HepG2 (cell line): ENCODE measurements around the gene ENDOG. TPM values are rescaled to one million over a fixed set of nuclear protein-coding genes. Genes with fewer than 3 reads are reported as not detected.
A peak's percentile ranks its signal among the peaks of the same experiment; 100 is the strongest.

Source experiments
- ARNTL ChIP-seq: sonication (generic); formaldehyde crosslinking; IDR thresholded peaks from 2 replicates; pipeline ENCODE4 v1.4.0; 2020; ENCODE audit warnings: mild to moderate bottlenecking, missing genetic modification reagents
- ATF1 ChIP-seq: IDR thresholded peaks from 2 replicates; pipeline ENCODE4 v1.6.1; 2016; ENCODE audit warnings: mild to moderate bottlenecking, control low read depth
- FOXA3 ChIP-seq: IDR thresholded peaks from 2 replicates; pipeline ENCODE4 v1.6.1; 2016; ENCODE audit warnings: missing genetic modification reagents, missing compliant biosample characterization
- NCOA2 ChIP-seq: sonication (generic); formaldehyde crosslinking; IDR thresholded peaks from 2 replicates; pipeline ENCODE4 v1.8.0; 2022; ENCODE audit warnings: inconsistent platforms
- NFATC3 ChIP-seq: sonication (generic); formaldehyde crosslinking; IDR thresholded peaks from 2 replicates; pipeline ENCODE4 v1.5.1; 2020; ENCODE audit warnings: mild to moderate bottlenecking, missing genetic modification reagents
- TEAD2 ChIP-seq: sonication (generic); formaldehyde crosslinking; IDR thresholded peaks from 2 replicates; pipeline ENCODE4 v1.9.0; 2021; ENCODE audit warnings: missing genetic modification reagents
- ZNF230 ChIP-seq: sonication (generic); formaldehyde crosslinking; IDR thresholded peaks from 2 replicates; pipeline ENCODE4 v1.4.0; 2020; ENCODE audit warnings: mild to moderate bottlenecking, missing genetic modification reagents
- ZNF263 ChIP-seq: sonication (generic); formaldehyde crosslinking; IDR thresholded peaks from 2 replicates; pipeline ENCODE4 v1.4.0; 2020; ENCODE audit warnings: missing genetic modification reagents
- ZNF569 ChIP-seq: sonication (generic); formaldehyde crosslinking; IDR thresholded peaks from 2 replicates; pipeline ENCODE4 v1.5.0; 2020; ENCODE audit warnings: mild to moderate bottlenecking, missing genetic modification reagents, moderate library complexity, borderline replicate concordance
- polyA plus RNA-seq, 8 experiments: library from polyadenylated mRNA; depleted of rRNA in 3 of 8; stranded (reverse) in 7 of 8; unstranded in 1 of 8; fragments of >200 nt; fragmentation: Illumina TruSeq in 4 of 8; extraction: Trizol in 4 of 8; gene quantifications; 2 replicates each; pipeline versions ENCODE4 v1.2.1 to v1.2.3, GENCODE V29; 2011 to 2016; ENCODE audit warnings: low read depth in 4 of 8, missing spikeins in 1 of 8, mixed read lengths in 1 of 8; ENCODE audit not compliant: insufficient read depth in 1 of 8
- total RNA-seq, 5 experiments: library from RNA; depleted of rRNA; stranded (reverse); fragments of >200 nt; fragmentation: Illumina TruSeq; extraction: Trizol; gene quantifications; 2 replicates each; pipeline ENCODE4 v1.2.3, GENCODE V29; 2016; ENCODE audit warnings: low read depth in 1 of 5
- TF ChIP-seq, protein P1 (sequence below): sonication (generic); formaldehyde crosslinking; IDR thresholded peaks from 2 replicates; pipeline ENCODE4 v1.9.0; 2021; ENCODE audit warnings: mild to moderate bottlenecking, missing genetic modification reagents
- TF ChIP-seq, protein P2 (sequence below): sonication (generic); formaldehyde crosslinking; IDR thresholded peaks from 2 replicates; pipeline ENCODE4 v1.5.0; 2020; ENCODE audit warnings: missing genetic modification reagents
- TF ChIP-seq, protein P3 (sequence below): sonication (generic); formaldehyde crosslinking; IDR thresholded peaks from 2 replicates; pipeline ENCODE4 v1.4.0; 2020; ENCODE audit warnings: mild to moderate bottlenecking, missing genetic modification reagents
- TF ChIP-seq, protein P4 (sequence below): sonication (generic); formaldehyde crosslinking; IDR thresholded peaks from 2 replicates; pipeline ENCODE4 v1.8.1; 2022; ENCODE audit warnings: low read depth, mild to moderate bottlenecking, missing genetic modification reagents
- TF ChIP-seq, protein P5 (sequence below): sonication (generic); formaldehyde crosslinking; IDR thresholded peaks from 2 replicates; pipeline ENCODE4 v1.8.0; 2022; ENCODE audit warnings: missing genetic modification reagents, mild to moderate bottlenecking, borderline replicate concordance
- TF ChIP-seq, protein P6 (sequence below): sonication (generic); formaldehyde crosslinking; IDR thresholded peaks from 2 replicates; pipeline ENCODE4 v1.8.0; 2022; ENCODE audit warnings: mild to moderate bottlenecking, missing genetic modification reagents, borderline replicate concordance

ENDOG gene
- total and polyA plus RNA-seq, 2 of the 13 experiments (the other 11 are each of a cell fraction or from before 2014, with no cell fraction given), result 26.3 to 28.8 TPM

DNA sequence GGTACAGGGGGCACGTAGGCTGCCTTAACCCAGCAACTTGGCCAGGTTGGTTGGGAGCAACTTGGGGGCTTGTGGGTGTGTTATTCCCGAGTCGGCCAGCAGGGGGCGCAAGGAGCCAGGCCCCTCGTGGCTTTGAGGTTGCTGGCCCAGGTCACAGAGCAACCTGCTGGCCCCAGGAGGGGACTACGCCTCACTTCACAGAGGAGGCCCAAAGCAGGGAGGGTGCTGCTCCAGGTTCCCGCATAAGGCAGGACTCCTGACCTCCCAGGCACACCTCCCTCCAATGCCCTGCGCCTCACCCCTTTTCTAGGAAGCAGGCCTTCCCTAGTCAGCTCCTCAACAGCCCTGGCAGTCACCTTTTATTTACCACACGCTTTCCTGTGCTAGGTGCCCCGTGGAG, 45.3 kb downstream of the ENDOG start (continued):
- TF ChIP-seq, protein P1, sequence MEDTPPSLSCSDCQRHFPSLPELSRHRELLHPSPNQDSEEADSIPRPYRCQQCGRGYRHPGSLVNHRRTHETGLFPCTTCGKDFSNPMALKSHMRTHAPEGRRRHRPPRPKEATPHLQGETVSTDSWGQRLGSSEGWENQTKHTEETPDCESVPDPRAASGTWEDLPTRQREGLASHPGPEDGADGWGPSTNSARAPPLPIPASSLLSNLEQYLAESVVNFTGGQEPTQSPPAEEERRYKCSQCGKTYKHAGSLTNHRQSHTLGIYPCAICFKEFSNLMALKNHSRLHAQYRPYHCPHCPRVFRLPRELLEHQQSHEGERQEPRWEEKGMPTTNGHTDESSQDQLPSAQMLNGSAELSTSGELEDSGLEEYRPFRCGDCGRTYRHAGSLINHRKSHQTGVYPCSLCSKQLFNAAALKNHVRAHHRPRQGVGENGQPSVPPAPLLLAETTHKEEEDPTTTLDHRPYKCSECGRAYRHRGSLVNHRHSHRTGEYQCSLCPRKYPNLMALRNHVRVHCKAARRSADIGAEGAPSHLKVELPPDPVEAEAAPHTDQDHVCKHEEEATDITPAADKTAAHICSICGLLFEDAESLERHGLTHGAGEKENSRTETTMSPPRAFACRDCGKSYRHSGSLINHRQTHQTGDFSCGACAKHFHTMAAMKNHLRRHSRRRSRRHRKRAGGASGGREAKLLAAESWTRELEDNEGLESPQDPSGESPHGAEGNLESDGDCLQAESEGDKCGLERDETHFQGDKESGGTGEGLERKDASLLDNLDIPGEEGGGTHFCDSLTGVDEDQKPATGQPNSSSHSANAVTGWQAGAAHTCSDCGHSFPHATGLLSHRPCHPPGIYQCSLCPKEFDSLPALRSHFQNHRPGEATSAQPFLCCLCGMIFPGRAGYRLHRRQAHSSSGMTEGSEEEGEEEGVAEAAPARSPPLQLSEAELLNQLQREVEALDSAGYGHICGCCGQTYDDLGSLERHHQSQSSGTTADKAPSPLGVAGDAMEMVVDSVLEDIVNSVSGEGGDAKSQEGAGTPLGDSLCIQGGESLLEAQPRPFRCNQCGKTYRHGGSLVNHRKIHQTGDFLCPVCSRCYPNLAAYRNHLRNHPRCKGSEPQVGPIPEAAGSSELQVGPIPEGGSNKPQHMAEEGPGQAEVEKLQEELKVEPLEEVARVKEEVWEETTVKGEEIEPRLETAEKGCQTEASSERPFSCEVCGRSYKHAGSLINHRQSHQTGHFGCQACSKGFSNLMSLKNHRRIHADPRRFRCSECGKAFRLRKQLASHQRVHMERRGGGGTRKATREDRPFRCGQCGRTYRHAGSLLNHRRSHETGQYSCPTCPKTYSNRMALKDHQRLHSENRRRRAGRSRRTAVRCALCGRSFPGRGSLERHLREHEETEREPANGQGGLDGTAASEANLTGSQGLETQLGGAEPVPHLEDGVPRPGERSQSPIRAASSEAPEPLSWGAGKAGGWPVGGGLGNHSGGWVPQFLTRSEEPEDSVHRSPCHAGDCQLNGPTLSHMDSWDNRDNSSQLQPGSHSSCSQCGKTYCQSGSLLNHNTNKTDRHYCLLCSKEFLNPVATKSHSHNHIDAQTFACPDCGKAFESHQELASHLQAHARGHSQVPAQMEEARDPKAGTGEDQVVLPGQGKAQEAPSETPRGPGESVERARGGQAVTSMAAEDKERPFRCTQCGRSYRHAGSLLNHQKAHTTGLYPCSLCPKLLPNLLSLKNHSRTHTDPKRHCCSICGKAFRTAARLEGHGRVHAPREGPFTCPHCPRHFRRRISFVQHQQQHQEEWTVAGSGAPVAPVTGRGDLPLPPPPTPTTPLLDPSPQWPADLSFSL (CRISPR knock-in tag), result no peak
- TF ChIP-seq ARNTL (CRISPR knock-in tag) (no peak), ZNF263 (CRISPR knock-in tag) (no peak), ZNF569 (no peak), ATF1 (CRISPR knock-in tag) (no peak), FOXA3 (CRISPR knock-in tag) (no peak), NFATC3 (CRISPR knock-in tag) (no peak), ZNF230 (CRISPR knock-in tag) (no peak), NCOA2 (peak; percentile 31; the same call in 1 of the 2 replicates), TEAD2 (no peak)
- TF ChIP-seq, protein P2, sequence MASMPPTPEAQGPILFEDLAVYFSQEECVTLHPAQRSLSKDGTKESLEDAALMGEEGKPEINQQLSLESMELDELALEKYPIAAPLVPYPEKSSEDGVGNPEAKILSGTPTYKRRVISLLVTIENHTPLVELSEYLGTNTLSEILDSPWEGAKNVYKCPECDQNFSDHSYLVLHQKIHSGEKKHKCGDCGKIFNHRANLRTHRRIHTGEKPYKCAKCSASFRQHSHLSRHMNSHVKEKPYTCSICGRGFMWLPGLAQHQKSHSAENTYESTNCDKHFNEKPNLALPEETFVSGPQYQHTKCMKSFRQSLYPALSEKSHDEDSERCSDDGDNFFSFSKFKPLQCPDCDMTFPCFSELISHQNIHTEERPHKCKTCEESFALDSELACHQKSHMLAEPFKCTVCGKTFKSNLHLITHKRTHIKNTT (CRISPR knock-in tag), result no peak
- TF ChIP-seq, protein P3, sequence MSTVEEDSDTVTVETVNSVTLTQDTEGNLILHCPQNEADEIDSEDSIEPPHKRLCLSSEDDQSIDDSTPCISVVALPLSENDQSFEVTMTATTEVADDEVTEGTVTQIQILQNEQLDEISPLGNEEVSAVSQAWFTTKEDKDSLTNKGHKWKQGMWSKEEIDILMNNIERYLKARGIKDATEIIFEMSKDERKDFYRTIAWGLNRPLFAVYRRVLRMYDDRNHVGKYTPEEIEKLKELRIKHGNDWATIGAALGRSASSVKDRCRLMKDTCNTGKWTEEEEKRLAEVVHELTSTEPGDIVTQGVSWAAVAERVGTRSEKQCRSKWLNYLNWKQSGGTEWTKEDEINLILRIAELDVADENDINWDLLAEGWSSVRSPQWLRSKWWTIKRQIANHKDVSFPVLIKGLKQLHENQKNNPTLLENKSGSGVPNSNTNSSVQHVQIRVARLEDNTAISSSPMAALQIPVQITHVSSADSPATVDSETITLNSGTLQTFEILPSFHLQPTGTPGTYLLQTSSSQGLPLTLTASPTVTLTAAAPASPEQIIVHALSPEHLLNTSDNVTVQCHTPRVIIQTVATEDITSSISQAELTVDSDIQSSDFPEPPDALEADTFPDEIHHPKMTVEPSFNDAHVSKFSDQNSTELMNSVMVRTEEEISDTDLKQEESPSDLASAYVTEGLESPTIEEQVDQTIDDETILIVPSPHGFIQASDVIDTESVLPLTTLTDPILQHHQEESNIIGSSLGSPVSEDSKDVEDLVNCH (CRISPR knock-in tag), result no peak
- TF ChIP-seq, protein P4, sequence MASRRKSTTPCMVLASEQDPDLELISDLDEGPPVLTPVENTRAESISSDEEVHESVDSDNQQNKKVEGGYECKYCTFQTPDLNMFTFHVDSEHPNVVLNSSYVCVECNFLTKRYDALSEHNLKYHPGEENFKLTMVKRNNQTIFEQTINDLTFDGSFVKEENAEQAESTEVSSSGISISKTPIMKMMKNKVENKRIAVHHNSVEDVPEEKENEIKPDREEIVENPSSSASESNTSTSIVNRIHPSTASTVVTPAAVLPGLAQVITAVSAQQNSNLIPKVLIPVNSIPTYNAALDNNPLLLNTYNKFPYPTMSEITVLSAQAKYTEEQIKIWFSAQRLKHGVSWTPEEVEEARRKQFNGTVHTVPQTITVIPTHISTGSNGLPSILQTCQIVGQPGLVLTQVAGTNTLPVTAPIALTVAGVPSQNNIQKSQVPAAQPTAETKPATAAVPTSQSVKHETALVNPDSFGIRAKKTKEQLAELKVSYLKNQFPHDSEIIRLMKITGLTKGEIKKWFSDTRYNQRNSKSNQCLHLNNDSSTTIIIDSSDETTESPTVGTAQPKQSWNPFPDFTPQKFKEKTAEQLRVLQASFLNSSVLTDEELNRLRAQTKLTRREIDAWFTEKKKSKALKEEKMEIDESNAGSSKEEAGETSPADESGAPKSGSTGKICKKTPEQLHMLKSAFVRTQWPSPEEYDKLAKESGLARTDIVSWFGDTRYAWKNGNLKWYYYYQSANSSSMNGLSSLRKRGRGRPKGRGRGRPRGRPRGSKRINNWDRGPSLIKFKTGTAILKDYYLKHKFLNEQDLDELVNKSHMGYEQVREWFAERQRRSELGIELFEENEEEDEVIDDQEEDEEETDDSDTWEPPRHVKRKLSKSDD (CRISPR knock-in tag), result no peak
- TF ChIP-seq, protein P5, sequence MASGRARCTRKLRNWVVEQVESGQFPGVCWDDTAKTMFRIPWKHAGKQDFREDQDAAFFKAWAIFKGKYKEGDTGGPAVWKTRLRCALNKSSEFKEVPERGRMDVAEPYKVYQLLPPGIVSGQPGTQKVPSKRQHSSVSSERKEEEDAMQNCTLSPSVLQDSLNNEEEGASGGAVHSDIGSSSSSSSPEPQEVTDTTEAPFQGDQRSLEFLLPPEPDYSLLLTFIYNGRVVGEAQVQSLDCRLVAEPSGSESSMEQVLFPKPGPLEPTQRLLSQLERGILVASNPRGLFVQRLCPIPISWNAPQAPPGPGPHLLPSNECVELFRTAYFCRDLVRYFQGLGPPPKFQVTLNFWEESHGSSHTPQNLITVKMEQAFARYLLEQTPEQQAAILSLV (CRISPR knock-in tag), result no peak; the same call in 1 of the 2 replicates
- TF ChIP-seq, protein P6, sequence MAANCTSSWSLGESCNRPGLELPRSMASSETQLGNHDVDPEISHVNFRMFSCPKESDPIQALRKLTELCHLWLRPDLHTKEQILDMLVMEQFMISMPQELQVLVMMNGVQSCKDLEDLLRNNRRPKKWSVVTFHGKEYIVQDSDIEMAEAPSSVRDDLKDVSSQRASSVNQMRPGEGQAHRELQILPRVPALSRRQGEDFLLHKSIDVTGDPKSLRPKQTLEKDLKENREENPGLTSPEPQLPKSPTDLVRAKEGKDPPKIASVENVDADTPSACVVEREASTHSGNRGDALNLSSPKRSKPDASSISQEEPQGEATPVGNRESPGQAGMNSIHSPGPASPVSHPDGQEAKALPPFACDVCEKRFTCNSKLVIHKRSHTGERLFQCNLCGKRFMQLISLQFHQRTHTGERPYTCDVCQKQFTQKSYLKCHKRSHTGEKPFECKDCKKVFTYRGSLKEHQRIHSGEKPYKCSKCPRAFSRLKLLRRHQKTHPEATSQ, result no peak
